HepG2 (cell line): ENCODE results near the gene SIGLEC8. TPM values are rescaled to one million over a fixed set of nuclear protein-coding genes. Genes with fewer than 3 reads are reported as not detected.
A peak's percentile ranks its signal among the peaks of the same experiment; 100 is the strongest.

Source experiments
- ATF7 ChIP-seq, 2 experiments: fragments of 450-650 bp in 1 of 2; sonication (generic) in 1 of 2; formaldehyde crosslinking in 1 of 2; IDR thresholded peaks; 2 replicates each; pipeline versions ENCODE4 v1.4.0 to v1.6.1; 2016 to 2020; ENCODE audit warnings: antibody characterized with exemption in 1 of 2, mild to moderate bottlenecking in 1 of 2, missing genetic modification reagents in 1 of 2
- FOXC1 ChIP-seq: sonication (generic); formaldehyde crosslinking; IDR thresholded peaks from 2 replicates; pipeline ENCODE4 v1.8.0; 2022; ENCODE audit warnings: mild to moderate bottlenecking, missing genetic modification reagents, borderline replicate concordance
- KLF15 ChIP-seq: sonication (generic); formaldehyde crosslinking; IDR thresholded peaks from 2 replicates; pipeline ENCODE4 v1.8.1; 2023; ENCODE audit warnings: borderline replicate concordance, mild to moderate bottlenecking, inconsistent platforms, missing genetic modification reagents, mixed read lengths
- MTA1 ChIP-seq: sonication (generic); formaldehyde crosslinking; IDR thresholded peaks from 2 replicates; pipeline ENCODE4 v1.4.0; 2020; ENCODE audit warnings: missing genetic modification reagents, mild to moderate bottlenecking, borderline replicate concordance
- NCOA1 ChIP-seq: sonication (generic); formaldehyde crosslinking; IDR thresholded peaks from 2 replicates; pipeline ENCODE4 v1.9.0; 2021; ENCODE audit warnings: missing genetic modification reagents
- NR2F6 ChIP-seq, 2 experiments: IDR thresholded peaks; 2 replicates each; pipeline ENCODE4 v1.6.1; 2016; ENCODE audit warnings: antibody characterized with exemption in 1 of 2, mild to moderate bottlenecking in 1 of 2
- SRSF9 ChIP-seq: fragments of 200-400 bp; formaldehyde crosslinking; IDR thresholded peaks from 2 replicates; pipeline ENCODE4 v1.6.1; 2018; ENCODE audit warnings: borderline replicate concordance, mild to moderate bottlenecking, low read depth, low read length; ENCODE audit not compliant: insufficient read depth, poor library complexity, severe bottlenecking
- TGIF2 ChIP-seq: IDR thresholded peaks from 2 replicates; pipeline ENCODE4 v1.6.1; 2016; ENCODE audit warnings: control low read depth, missing compliant biosample characterization
- ZFP90 ChIP-seq: sonication (generic); formaldehyde crosslinking; IDR thresholded peaks from 2 replicates; pipeline ENCODE4 v1.8.0; 2022; ENCODE audit warnings: missing genetic modification reagents, mild to moderate bottlenecking, inconsistent platforms, borderline replicate concordance
- ZMYM3 ChIP-seq: sonication (generic); formaldehyde crosslinking; IDR thresholded peaks from 2 replicates; pipeline ENCODE4 v1.5.1; 2020; ENCODE audit warnings: mild to moderate bottlenecking, missing genetic modification reagents
- ZNF143 ChIP-seq: sonication (generic); formaldehyde crosslinking; IDR thresholded peaks from 2 replicates; pipeline ENCODE4 v1.4.0; 2020; ENCODE audit warnings: missing genetic modification reagents
- ZNF232 ChIP-seq: sonication (generic); formaldehyde crosslinking; IDR thresholded peaks from 2 replicates; pipeline ENCODE4 v1.4.0; 2020; ENCODE audit warnings: missing genetic modification reagents, borderline replicate concordance
- ZNF256 ChIP-seq: sonication (generic); formaldehyde crosslinking; conservative IDR thresholded peaks from 2 replicates; pipeline ENCODE4 v1.4.0; 2020; ENCODE audit warnings: missing genetic modification reagents
- ZNF563 ChIP-seq: sonication (generic); formaldehyde crosslinking; IDR thresholded peaks from 2 replicates; pipeline ENCODE4 v1.8.0; 2022; ENCODE audit warnings: mild to moderate bottlenecking, moderate library complexity, missing genetic modification reagents
- ZNF605 ChIP-seq: sonication (generic); formaldehyde crosslinking; IDR thresholded peaks from 2 replicates; pipeline ENCODE4 v1.8.0; 2022; ENCODE audit warnings: mild to moderate bottlenecking, missing genetic modification reagents
- polyA plus RNA-seq, 8 experiments: library from polyadenylated mRNA; depleted of rRNA in 3 of 8; stranded (reverse) in 7 of 8; unstranded in 1 of 8; fragments of >200 nt; fragmentation: Illumina TruSeq in 4 of 8; extraction: Trizol in 4 of 8; gene quantifications; 2 replicates each; pipeline versions ENCODE4 v1.2.1 to v1.2.3, GENCODE V29; 2011 to 2016; ENCODE audit warnings: low read depth in 4 of 8, missing spikeins in 1 of 8, mixed read lengths in 1 of 8; ENCODE audit not compliant: insufficient read depth in 1 of 8
- total RNA-seq, 5 experiments: library from RNA; depleted of rRNA; stranded (reverse); fragments of >200 nt; fragmentation: Illumina TruSeq; extraction: Trizol; gene quantifications; 2 replicates each; pipeline ENCODE4 v1.2.3, GENCODE V29; 2016; ENCODE audit warnings: low read depth in 1 of 5
- TF ChIP-seq, protein P1 (sequence below): sonication (generic); formaldehyde crosslinking; conservative IDR thresholded peaks from 2 replicates; pipeline ENCODE4 v1.5.0; 2020; ENCODE audit warnings: missing genetic modification reagents
- TF ChIP-seq, protein P2 (sequence below): conservative IDR thresholded peaks from 2 replicates; pipeline ENCODE4 v1.6.1; 2018; ENCODE audit warnings: missing genetic modification reagents
- TF ChIP-seq, protein P3 (sequence below): sonication (generic); formaldehyde crosslinking; IDR thresholded peaks from 2 replicates; pipeline ENCODE4 v1.5.0; 2020; ENCODE audit warnings: mild to moderate bottlenecking, missing genetic modification reagents, borderline replicate concordance
- TF ChIP-seq, protein P4 (sequence below): sonication (generic); formaldehyde crosslinking; IDR thresholded peaks from 2 replicates; pipeline ENCODE4 v1.4.0; 2020; ENCODE audit warnings: missing genetic modification reagents

The SIGLEC8 gene
- total and polyA plus RNA-seq, 2 of the 13 experiments (the other 11 are each of a cell fraction or from before 2014, with no cell fraction given): not detected

DNA sequence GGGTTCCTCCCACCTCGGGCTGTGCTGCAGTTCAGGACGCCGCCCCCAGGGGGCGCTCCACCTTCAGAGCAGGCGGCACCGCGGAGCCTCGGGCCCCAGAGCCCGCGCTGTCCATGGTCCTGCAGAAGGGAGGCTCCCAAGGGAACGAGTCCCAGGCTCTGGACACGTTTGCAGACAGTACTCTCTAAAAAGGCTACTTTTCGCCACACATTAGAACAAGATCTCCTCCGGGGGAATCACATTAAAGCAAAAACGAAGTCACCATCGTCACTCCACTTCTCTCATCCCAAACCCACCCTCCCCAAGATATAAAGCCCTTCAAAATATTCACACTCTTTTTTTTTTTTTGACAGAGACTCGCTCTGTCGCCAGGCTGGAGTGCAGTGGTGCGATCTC, 36.2 kb downstream of the SIGLEC8 start (continued):
- TF ChIP-seq ZMYM3 (no peak; the same call in 1 of the 2 replicates), MTA1 (CRISPR knock-in tag) (no peak), ZNF563 (peak; percentile 98), KLF15 (peak; percentile 98), ZNF232 (CRISPR knock-in tag) (peak; percentile 99), ZFP90 (CRISPR knock-in tag) (peak; percentile 97), NR2F6 (IDR thresholded peaks at IDR 0.05) (no peak), NR2F6 (CRISPR knock-in tag; IDR thresholded peaks at IDR 0.05) (peak; percentile 67; the same call in 1 of the 2 replicates), ATF7 (IDR thresholded peaks at IDR 0.05) (no peak), ATF7 (CRISPR knock-in tag; IDR thresholded peaks at IDR 0.05) (no peak), ZNF143 (CRISPR knock-in tag) (peak; percentile 51; the same call in 1 of the 2 replicates), TGIF2 (CRISPR knock-in tag) (peak; percentile 97), ZNF256 (CRISPR knock-in tag) (peak; percentile 99), FOXC1 (CRISPR knock-in tag) (peak; percentile 96; the same call in 1 of the 2 replicates), ZNF605 (CRISPR knock-in tag) (peak; percentile 96), SRSF9 (no peak), NCOA1 (no peak)
- TF ChIP-seq, protein P1, sequence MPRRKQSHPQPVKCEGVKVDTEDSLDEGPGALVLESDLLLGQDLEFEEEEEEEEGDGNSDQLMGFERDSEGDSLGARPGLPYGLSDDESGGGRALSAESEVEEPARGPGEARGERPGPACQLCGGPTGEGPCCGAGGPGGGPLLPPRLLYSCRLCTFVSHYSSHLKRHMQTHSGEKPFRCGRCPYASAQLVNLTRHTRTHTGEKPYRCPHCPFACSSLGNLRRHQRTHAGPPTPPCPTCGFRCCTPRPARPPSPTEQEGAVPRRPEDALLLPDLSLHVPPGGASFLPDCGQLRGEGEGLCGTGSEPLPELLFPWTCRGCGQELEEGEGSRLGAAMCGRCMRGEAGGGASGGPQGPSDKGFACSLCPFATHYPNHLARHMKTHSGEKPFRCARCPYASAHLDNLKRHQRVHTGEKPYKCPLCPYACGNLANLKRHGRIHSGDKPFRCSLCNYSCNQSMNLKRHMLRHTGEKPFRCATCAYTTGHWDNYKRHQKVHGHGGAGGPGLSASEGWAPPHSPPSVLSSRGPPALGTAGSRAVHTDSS (CRISPR knock-in tag): no peak
- TF ChIP-seq, protein P2, sequence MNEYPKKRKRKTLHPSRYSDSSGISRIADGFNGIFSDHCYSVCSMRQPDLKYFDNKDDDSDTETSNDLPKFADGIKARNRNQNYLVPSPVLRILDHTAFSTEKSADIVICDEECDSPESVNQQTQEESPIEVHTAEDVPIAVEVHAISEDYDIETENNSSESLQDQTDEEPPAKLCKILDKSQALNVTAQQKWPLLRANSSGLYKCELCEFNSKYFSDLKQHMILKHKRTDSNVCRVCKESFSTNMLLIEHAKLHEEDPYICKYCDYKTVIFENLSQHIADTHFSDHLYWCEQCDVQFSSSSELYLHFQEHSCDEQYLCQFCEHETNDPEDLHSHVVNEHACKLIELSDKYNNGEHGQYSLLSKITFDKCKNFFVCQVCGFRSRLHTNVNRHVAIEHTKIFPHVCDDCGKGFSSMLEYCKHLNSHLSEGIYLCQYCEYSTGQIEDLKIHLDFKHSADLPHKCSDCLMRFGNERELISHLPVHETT (CRISPR knock-in tag): peak; percentile 90
- TF ChIP-seq, protein P3, sequence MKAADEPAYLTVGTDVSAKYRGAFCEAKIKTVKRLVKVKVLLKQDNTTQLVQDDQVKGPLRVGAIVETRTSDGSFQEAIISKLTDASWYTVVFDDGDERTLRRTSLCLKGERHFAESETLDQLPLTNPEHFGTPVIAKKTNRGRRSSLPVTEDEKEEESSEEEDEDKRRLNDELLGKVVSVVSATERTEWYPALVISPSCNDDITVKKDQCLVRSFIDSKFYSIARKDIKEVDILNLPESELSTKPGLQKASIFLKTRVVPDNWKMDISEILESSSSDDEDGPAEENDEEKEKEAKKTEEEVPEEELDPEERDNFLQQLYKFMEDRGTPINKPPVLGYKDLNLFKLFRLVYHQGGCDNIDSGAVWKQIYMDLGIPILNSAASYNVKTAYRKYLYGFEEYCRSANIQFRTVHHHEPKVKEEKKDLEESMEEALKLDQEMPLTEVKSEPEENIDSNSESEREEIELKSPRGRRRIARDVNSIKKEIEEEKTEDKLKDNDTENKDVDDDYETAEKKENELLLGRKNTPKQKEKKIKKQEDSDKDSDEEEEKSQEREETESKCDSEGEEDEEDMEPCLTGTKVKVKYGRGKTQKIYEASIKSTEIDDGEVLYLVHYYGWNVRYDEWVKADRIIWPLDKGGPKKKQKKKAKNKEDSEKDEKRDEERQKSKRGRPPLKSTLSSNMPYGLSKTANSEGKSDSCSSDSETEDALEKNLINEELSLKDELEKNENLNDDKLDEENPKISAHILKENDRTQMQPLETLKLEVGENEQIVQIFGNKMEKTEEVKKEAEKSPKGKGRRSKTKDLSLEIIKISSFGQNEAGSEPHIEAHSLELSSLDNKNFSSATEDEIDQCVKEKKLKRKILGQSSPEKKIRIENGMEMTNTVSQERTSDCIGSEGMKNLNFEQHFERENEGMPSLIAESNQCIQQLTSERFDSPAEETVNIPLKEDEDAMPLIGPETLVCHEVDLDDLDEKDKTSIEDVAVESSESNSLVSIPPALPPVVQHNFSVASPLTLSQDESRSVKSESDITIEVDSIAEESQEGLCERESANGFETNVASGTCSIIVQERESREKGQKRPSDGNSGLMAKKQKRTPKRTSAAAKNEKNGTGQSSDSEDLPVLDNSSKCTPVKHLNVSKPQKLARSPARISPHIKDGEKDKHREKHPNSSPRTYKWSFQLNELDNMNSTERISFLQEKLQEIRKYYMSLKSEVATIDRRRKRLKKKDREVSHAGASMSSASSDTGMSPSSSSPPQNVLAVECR: peak; percentile 61; the same call in 1 of the 2 replicates
- TF ChIP-seq, protein P4, sequence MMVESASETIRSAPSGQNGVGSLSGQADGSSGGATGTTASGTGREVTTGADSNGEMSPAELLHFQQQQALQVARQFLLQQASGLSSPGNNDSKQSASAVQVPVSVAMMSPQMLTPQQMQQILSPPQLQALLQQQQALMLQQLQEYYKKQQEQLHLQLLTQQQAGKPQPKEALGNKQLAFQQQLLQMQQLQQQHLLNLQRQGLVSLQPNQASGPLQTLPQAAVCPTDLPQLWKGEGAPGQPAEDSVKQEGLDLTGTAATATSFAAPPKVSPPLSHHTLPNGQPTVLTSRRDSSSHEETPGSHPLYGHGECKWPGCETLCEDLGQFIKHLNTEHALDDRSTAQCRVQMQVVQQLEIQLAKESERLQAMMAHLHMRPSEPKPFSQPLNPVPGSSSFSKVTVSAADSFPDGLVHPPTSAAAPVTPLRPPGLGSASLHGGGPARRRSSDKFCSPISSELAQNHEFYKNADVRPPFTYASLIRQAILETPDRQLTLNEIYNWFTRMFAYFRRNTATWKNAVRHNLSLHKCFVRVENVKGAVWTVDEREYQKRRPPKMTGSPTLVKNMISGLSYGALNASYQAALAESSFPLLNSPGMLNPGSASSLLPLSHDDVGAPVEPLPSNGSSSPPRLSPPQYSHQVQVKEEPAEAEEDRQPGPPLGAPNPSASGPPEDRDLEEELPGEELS (CRISPR knock-in tag): peak; percentile 63
